Measurements from ENCODE around the gene KLHL6.
A peak's percentile ranks its signal among the peaks of the same experiment; 100 is the strongest.
"Not testable (repeated sequence)": the region's sequence is repeated elsewhere in the genome, so short reads cannot be mapped to it uniquely, and the experiment has no call there.

The KLHL6 gene

DNA sequence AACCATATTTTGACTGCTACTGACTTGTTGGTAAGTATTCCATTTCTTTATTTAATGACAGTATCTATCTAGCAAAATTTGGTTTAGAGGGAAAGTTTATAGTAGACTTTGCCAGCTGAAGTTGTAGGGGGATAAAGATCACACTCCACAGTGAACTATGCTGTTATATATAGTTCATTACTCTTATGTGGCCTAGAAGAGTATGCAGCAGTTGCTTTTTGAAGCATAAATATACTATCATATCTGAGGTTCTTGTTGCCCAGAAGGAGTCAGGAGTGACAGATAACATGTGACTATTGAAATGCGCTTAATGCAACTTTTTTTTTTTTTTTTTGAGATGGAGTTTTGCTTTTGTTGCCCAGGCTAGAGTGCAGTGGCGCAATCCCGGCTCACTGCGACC, 101.4 kb downstream of the KLHL6 start:
- no peak for DNase-seq

DNA sequence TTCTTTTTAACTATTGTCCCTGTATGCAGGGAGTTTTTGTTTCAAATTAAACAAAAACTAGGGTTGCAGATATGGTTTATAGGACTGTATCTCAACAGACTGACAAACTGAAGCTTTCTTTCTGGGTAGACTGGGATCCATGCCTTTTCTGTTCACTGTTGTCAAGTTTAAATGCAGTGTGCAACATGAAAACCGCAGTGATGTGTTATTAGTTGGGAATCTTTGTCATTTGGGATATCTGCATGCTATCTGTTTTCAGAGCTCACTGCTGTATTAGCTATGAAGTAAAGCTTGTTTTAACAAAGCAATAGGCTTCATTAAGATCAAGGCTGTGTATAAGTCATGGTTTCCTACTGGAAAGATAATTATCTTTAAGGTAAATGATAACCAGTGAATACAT, 105.7 kb downstream of the KLHL6 start:
- DNase-seq, result no peak

DNA sequence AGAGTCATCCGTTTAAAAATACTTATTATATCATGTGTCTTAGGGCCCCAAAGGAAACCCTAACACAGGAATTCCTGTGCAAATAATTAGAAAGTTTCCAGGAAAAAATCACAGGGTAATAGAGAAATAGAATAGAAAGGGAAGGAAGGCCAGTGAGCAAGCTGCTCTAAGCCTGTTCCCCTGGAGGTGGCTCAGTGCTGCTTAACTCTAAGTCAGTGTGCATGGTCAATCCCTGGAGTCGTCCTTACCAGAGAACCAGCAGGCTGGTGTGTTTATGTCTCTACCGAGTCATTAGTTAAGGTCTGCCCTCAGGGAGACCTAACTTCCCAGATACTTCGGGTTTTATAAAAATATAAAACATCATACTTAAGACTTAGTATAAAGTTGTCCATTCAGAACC, 106.1 kb downstream of the KLHL6 start:
- peak in 13 of 56 donors; percentile 1 to 34 (median 15) for DNase-seq

DNA sequence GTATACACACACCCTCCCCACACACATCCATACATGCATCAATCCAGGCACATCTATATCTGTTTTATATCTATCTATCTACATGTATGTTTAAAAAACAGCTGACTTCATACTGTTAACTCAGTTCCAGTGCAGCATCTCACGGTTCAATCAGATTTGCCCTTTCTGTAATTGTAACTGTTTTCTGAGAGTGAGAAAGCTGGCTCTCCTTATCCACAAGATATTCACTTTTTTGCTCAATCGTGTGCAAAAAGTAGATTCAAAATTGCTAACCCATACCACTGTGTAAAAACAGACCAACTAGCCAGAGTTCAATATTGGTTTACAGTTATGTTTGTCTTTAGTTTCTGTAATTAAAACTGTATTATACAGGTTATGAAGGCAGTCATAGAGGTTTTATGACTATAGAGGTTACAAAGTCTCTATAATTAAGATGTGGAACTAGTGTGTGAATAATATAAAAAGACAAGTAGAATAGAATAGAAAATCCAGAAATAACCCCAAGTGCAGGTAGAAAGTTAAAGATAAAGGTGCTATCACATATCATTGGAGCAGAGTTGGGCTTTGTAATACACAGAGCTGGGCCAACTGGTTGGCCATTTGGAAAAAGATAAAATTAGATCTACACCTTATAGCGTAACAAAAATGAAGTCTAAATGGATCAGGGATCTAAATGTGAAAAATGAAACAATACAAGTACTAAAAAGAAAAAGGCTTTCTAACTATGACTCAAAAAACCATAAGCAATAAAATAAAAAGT, 107.0 kb downstream of the KLHL6 start:
- DNase-seq, result no peak

DNA sequence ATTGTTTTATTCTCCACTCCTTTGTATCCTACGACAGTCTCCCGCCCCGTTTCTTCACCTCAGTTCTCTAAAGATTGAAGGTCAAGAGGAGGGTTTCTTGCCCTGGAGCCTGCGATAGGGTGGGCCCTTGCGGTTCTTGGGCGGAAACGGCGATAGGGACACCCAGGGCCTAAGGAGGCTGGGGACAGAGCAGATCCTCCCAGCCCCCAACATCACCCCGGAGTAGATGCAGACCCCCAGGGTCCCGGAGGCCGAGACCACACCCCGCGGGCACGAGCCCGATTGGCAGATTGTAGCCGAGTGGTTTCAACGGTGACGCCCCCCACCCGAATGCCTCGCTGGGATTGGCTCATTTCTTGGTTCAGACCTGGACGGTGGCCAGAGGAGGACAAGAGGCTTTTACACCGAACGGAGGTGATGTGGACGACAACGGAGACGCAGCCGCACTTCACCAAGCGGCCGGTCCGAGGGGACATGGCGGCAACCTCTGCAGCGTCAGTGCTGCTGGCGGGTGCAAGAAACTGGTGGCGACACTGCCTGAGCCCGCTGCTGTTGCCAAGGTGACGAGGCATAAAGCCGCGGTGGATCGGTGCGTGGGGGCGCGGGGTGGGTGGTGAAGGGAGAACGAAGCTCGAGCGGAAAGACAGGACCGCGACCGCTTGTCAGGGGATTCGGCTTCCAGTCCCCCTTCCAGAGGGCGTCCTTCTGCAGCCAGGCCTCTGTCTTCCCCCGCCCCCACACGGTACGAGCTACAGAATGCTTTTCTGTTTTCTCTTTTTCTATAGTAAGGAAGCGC, 108.1 kb downstream of the KLHL6 start:
- DNase-seq, result peak in 55 of 56 donors; percentile 50 to 96 (median 81)

DNA sequence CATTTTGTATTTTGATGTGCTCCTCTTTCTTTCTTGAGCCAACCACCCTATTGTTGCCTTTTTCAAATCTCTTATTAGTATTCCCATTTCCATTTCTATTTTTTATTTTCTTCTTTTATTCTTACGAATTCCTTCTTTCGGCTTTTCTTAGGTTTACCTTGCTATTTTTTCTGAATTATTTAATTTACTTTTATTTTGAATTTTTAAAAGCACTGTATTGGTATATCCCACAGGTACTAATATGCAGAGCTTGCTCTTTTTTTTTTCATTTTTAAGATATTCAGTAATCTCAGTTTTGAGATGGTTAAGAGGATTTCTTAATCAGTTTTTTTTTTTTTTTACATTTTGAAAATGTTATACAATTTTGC, 108.7 kb downstream of the KLHL6 start:
- DNase-seq, result no peak

DNA sequence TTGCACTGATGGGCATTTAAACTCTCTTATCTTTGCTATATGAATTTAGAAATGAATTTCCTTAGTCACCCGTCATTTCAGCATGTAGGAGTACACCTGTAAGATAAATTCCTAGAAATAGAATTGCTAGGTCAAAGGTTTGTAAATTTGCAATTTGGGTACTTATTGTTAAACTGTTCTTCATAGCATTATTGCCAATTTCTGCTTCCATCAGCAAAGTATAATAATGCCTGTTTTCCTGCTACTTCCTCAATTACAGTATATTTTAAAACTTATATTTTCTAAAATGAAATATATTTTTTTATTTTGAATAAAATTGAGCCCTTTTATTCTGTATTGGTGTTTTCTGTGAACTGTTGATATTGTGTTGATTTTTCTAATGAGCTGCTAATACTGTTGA, 110.8 kb downstream of the KLHL6 start:
- DNase-seq, result no peak

DNA sequence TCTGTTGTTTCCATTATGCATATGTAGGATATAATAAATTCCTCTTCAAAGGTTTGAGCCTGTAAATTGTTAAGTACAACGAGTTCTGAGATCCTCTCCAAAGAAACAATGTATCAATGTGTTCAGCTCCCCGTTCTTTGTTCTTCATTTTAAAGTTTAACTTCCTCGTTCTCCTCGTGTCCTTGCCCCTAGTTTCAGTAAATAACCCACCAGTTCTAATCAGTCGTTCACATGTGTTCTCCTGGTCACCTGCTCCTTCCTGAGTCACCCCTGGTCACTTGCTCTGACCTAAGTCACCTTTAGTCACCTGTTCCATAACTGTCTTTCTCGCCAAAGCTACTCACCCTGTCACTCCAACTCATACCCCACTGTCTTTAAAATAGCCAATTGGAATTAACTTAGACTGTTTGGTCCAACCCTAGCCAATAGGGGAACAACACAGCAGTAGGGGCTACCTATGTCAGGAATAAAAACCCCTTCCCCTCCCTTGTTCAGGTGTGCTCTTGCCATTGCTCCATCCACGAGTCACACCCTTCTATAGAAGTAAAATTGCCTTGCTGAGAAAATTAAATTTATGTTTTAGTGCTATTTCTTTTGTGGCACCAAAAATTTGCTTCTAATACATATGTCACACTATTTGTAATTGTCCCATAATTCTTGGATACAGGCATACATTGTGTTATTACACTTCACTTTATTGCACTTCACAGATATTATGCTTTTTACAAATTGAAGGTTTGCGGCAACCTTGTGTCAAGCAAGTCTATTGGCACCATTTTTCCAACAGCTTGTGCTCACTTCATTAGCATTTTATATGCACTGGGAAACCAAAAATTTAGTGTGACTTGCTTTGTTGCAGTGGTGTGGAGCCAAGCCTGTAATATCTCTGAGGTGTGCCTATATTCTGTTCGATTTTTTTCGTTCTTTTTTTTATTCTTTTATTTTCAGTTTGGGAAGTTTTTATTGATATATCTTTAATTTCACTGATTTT, 111.8 kb downstream of the KLHL6 start:
- DNase-seq, result no peak

DNA sequence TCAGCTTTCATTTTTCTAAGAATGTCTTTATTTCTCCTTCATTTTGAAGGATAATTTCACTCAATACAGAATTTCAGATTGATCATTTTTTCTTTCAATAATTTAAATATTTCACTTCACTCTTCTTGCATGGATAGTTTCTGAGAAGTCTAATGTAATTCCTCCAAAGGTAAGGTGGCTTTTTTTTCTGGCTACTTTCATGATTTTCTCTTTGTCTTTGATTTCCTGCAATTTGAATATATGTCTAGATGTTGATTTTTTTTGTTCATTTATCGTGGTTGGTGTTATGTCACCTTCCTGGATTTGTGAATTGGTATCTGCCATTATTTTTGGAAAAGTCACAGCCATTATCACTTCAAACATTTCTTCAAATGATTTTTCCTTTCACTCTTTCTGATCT, 112.5 kb downstream of the KLHL6 start:
- no peak for DNase-seq

DNA sequence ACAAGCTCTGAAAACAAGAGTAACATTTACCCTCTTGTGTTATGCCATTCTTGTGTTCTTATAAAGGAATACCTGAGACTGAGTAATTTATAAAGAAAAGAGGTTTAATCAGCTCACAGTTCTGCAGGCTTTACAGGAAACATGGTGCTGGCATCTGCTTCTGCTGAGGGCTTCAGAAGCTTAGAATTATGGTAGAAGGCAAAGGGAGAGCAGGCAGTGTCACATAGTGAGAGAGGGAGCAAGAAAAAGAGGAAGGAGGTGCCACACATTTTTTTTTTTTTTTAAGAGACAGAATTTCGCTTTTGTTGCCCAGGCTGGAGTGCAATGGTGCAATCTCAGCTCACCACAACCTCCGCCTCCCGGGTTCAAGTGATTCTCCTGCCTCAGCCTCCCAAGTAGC, 115.0 kb downstream of the KLHL6 start:
- DNase-seq, result not testable (repeated sequence)

DNA sequence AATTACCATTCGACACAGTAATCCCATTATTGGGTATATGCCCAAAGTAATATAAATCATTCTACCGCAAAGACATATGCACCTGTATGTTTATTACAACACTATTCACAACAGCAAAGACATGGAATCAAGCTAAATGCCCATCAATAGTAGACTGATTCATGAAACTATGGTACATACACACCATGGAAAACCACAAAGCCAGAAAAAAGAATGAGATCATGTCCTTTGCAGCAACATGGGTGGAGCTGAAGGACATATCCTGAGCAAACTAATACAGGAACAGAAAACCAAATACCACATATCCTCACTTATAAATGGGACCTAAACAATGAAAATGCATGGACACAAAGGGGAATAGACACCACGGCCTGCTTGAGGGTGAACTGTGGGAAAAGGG, 116.0 kb downstream of the KLHL6 start:
- DNase-seq, result no peak

DNA sequence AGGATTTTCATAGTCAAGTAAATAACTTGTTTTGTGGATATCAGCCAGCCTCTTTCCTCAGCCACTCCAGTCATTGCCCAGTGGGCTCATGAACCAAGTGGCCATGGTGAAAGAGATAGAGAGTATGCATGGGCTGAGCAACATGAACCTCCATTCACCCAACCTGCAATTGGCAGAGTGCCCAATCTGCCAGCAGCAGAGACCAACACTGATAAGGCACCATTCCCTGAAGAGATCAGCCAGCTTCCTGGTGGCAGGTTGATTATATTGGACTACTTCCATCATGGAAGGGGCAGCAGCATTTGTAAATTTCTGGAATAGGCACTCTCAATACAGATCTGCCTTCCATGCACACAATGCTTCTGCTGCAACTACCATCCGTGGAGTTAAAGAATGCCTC, 116.8 kb downstream of the KLHL6 start:
- no peak for DNase-seq

DNA sequence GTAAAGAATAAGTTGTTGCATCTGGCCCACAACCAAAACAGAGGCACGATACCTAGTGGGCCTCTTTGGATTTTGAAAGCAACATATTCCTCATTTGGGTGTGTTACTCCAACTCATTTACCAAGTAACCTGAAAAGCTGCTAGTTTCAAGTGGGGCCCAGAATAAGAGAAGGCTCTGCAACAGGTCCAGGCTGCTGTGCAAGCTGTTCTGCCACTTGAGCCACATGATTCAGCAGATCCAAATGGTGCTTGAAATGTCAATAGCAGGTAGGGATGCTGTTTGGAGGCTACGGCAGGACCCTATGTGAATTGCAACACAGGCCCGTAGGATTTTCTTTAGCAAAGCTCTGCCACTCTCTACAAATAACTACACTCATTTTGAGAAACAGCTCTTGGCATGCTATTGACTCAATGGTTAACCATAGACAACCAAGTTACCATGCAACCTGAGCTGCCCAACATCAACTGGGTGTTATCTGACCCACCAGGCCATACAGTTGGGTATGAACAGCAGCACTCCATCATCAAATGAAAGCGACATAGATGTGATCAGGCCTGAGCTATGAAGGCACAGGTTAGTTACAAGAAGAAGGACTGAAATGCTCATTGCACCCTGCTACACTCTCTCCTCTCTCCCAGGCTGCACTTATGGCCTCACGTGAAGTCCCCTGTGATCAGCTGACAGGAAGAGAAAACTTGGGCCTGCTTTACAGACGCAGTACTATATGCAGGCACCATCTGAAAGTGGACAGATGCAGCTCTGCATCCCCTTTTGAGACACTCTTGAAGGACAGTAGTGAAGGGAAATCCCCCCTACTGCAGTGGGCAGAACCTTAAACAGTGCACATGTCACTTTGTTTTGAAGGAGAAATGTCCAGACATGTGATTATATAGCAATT, 117.6 kb downstream of the KLHL6 start:
- no peak for DNase-seq

Measured in nucleus accumbens (tissue), 56 donors.